ENCODE results near the gene WDFY4.

Gene WDFY4

DNA sequence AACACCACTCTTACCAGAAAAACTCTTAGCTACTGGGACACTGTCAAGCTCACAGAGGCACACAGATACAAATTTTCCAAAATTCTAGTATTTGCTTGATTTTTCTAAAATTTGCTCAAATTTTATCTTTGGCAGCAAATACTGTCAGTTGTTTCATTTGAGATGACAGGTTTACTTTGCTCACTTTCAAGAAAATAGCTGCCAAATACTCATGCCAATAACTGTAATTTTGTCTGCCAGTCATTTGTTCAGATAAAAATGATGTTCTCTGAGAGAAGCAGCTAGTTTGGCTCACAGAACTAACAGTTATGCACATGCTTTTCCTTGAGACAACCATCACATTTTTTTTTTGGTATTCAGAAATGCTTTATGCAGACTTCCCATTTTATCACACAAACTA is 172.2 kb downstream of the WDFY4 start:
- Histone ChIP-seq H3K27ac (no peak overlapping the region), H3K9ac (no peak overlapping the region), H3K9me3 (ENCODE audit: control insufficient read depth, low read length) (no peaks in the 10 kb centered on the region), H2AFZ (no peak overlapping the region), H3K36me3 (ENCODE audit: control insufficient read depth, insufficient read depth, low read length) (no peaks in the 10 kb centered on the region), H3K4me2 (ENCODE audit: low read length) (no peak overlapping the region), H3K4me3 (ENCODE audit: low read depth, low read length) (no peak overlapping the region), H3K79me2 (no peaks in the 10 kb centered on the region), H3K27me3 (ENCODE audit: control insufficient read depth, insufficient read depth, low read length) (no peaks in the 10 kb centered on the region), H3K4me1 (no peaks in the 10 kb centered on the region)
- TF ChIP-seq, protein P1, sequence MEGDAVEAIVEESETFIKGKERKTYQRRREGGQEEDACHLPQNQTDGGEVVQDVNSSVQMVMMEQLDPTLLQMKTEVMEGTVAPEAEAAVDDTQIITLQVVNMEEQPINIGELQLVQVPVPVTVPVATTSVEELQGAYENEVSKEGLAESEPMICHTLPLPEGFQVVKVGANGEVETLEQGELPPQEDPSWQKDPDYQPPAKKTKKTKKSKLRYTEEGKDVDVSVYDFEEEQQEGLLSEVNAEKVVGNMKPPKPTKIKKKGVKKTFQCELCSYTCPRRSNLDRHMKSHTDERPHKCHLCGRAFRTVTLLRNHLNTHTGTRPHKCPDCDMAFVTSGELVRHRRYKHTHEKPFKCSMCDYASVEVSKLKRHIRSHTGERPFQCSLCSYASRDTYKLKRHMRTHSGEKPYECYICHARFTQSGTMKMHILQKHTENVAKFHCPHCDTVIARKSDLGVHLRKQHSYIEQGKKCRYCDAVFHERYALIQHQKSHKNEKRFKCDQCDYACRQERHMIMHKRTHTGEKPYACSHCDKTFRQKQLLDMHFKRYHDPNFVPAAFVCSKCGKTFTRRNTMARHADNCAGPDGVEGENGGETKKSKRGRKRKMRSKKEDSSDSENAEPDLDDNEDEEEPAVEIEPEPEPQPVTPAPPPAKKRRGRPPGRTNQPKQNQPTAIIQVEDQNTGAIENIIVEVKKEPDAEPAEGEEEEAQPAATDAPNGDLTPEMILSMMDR (IDR thresholded peaks at IDR 0.05), result no peak

DNA sequence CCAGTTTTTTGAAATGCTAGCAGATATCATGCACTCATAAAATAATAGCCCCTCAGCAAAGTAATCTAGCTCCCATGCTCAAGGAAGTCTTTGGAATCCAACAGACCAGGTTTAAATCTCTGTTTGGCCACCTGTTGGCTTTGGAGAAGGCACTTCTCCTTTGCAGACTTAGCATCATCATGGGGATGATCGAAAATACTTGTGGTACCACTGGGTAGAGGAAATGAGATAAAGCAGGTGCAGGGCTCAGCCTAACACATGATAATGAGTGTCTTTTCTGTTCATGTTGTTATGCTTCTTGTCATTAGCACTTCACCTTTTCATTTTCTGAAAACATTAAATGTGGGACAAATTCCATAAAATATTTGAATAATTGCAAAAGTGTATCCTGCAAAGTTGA is 187.6 kb downstream of the WDFY4 start:
- Histone ChIP-seq H3K4me3 (ENCODE audit: low read depth, low read length) (no peak overlapping the region), H3K4me2 (ENCODE audit: low read length) (no peak overlapping the region), H2AFZ (no peak overlapping the region), H3K9ac (no peak overlapping the region), H3K79me2 (no peaks in the 10 kb centered on the region), H3K9me3 (ENCODE audit: control insufficient read depth, low read length) (no peaks in the 10 kb centered on the region), H3K27me3 (ENCODE audit: control insufficient read depth, insufficient read depth, low read length) (no peaks in the 10 kb centered on the region), H3K27ac (no peak overlapping the region), H3K4me1 (no peaks in the 10 kb centered on the region), H3K36me3 (ENCODE audit: control insufficient read depth, insufficient read depth, low read length) (no peaks in the 10 kb centered on the region)
- TF ChIP-seq, protein P1 (IDR thresholded peaks at IDR 0.05), result no peak

DNA sequence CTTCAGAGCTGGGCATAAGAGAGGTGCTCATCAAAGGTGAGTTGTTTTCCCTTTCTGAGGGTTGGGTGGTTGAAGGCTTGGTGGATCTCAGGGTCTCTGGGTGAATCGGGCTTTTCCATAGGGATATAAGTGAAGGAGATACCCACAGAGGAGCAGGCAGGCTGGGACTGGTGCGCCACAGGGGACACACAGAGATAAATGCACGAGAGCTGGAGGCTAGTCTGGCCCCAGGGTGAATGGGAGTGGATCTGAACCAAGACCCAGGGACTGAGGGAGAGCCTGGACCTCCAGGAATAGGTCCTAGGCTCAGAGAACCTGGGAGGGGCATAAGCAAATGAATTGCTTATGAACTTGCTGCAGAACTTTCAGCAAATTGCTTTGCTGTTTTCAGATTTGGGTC is 193.4 kb downstream of the WDFY4 start:
- Histone ChIP-seq H3K9ac (no peak overlapping the region), H3K79me2 (no peaks in the 10 kb centered on the region), H3K4me1 (no peaks in the 10 kb centered on the region), H3K9me3 (ENCODE audit: control insufficient read depth, low read length) (no peaks in the 10 kb centered on the region), H3K27ac (no peak overlapping the region), H2AFZ (no peak overlapping the region), H3K4me2 (ENCODE audit: low read length) (no peak overlapping the region), H3K36me3 (ENCODE audit: control insufficient read depth, insufficient read depth, low read length) (no peaks in the 10 kb centered on the region), H3K27me3 (ENCODE audit: control insufficient read depth, insufficient read depth, low read length) (no peaks in the 10 kb centered on the region), H3K4me3 (ENCODE audit: low read depth, low read length) (no peak overlapping the region)
- TF ChIP-seq, protein P1 (IDR thresholded peaks at IDR 0.05), result no peak

DNA sequence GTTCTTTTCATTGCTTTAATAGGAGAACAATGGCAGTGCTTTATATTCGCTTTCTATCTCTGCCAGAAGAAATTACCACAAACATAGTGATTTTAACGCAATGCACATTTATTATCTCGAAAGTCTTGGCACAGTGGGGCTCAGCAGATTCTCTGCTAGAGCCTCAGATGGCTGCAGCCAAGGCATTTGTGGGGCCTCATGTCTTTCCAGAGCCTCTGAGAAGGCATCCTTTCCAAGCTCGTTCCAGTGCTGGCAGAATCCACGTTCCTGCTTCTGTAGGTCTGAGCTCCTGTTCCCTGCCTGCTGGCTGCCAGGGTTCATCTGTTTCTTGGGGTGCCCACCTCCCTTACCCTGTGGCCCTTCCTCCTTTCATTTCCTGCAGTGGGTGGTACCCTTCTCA is 194.8 kb downstream of the WDFY4 start:
- Histone ChIP-seq H2AFZ (no peak overlapping the region), H3K4me2 (ENCODE audit: low read length) (no peak overlapping the region), H3K27me3 (ENCODE audit: control insufficient read depth, insufficient read depth, low read length) (no peaks in the 10 kb centered on the region), H3K9ac (no peak overlapping the region), H3K4me1 (no peaks in the 10 kb centered on the region), H3K27ac (no peak overlapping the region), H3K4me3 (ENCODE audit: low read depth, low read length) (no peak overlapping the region), H3K79me2 (no peaks in the 10 kb centered on the region), H3K9me3 (ENCODE audit: control insufficient read depth, low read length) (no peaks in the 10 kb centered on the region), H3K36me3 (ENCODE audit: control insufficient read depth, insufficient read depth, low read length) (no peaks in the 10 kb centered on the region)
- TF ChIP-seq, protein P1 (IDR thresholded peaks at IDR 0.05), result no peak

DNA sequence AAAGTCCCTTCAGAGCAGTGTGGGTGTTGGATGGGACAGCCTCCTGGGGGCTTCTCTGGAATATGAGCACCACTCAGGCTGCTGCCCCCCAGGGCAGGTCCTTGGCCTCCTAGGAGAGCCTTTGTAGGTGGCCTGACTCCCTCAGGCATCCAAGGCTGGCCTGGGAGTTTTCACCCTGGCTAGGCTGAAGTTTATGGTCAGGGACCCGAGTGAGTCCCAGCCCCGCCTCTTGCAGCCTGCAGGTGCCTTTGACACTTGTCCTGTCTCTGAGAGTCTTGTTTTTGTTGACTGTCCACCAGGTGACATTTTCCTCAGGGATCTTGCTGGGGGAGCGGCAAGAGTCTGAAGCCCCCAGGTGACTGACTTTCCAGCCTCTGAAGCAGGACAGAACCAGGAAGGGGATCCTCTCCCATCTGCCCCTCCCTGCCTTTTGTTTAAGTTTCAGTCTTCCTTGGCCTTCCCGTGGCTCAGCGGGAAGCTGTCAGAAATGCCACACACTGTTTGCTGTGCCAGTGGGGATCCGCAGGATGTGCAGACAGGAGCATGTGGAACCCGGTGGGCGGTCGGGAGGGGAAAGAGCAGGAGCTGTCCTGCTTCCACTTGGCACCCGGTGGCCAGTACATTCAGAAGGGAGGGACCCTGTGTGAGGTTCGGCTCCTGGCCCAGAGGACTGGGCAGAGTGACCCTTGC is 195.5 kb downstream of the WDFY4 start:
- no peak overlapping the region for H3K4me2 ChIP-seq (ENCODE audit: low read length)
- H2AFZ ChIP-seq, result no peak overlapping the region
- H3K79me2 ChIP-seq, result no peaks in the 10 kb centered on the region
- H3K27ac ChIP-seq, result no peak overlapping the region
- no peaks in the 10 kb centered on the region for H3K4me1 ChIP-seq
- no peaks in the 10 kb centered on the region for H3K9me3 ChIP-seq (ENCODE audit: control insufficient read depth, low read length)
- no peak overlapping the region for H3K4me3 ChIP-seq (ENCODE audit: low read depth, low read length)
- no peaks in the 10 kb centered on the region for H3K27me3 ChIP-seq (ENCODE audit: control insufficient read depth, insufficient read depth, low read length)
- no peak overlapping the region for H3K9ac ChIP-seq
- TF ChIP-seq, protein P1 (IDR thresholded peaks at IDR 0.05), result no peak
- no peaks in the 10 kb centered on the region for H3K36me3 ChIP-seq (ENCODE audit: control insufficient read depth, insufficient read depth, low read length)
